ENCODE results near the gene GRM4.

Gene GRM4

GRCh38 chr6:34064675-34065074 lies 81.2 kb downstream of the GRM4 start:
- no peak for DNase-seq (ENCODE audit: low read depth, low spot score)

DNA sequence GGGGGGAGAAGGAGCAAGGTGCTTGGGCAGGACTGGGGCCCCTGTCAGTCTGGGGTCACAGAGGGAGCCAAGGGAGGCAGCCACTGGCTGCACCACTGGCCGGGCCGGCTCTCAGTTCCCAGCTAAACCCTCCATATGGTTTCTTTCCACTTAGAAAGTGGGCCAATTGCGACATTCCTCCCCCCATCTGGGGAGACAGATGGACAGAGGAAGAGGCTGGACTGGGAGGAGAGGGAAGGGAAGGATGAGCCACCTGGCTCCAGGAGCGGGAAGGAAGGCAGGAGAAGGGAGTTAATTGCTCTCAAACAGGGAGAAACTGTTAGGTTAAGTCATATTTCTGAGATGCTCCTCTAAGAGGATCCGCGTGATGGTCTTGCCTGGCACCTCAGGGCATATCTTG lies 82.2 kb downstream of the GRM4 start:
- no peak for DNase-seq (ENCODE audit: low read depth, low spot score)

DNA sequence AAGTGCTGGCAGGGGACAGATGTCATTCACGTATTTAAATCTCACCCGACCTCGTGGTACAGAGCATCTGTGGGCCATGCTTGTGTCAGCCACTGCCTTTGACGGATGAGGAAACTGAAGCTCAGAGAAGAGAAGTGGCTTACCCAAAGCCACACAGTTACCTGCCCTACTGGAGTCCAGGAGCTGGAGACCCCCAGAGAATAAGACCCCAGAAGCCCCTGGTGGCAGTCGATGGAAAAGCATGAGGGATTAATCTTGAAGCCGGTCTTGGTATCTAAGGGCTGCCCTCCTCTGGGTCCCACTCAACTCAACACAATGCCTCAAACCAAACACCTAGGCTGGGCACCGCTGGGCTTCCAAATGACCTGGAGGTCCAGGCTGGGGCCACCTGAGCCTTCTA lies 83.1 kb downstream of the GRM4 start:
- no peak for DNase-seq (ENCODE audit: low read depth, low spot score)

DNA sequence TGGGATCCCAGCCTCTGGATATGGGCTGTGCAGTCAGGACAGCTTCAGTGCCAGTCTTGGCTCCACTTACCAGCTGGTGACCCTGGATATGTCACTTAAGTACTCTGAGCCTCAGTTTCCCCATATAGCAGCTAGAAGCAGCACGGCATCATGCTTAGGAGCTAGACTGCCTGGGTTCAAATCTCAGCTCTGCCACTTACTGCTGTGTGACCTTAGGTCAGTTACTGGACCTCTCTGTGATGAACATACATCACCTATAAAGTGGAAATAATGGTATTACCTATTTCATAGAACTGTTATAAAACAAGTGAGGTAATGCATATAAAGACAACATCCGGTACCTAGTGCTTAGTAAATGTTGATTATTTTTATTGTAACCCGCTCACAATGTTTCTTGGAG lies 83.7 kb downstream of the GRM4 start:
- no peak for DNase-seq (ENCODE audit: low read depth, low spot score)

DNA sequence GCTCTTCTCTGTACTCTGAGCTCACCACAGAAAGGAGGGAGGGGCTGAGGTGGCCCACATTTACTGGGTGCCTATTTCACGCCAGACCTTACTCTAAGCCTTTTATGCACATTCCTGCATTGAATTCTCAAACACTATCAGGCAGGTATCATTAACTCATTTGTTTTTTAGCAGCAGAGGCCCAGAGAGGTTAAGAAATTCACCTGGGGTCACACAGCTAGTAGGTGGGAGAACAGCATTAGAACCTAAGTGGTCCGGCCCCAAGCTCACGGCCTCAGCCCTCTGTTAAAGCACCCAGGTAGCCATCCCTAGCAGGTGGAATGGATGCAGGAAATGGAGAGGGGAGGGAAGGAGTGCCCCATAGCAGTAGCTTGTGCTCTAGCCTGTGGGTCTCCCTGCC lies 84.5 kb downstream of the GRM4 start:
- no peak for DNase-seq (ENCODE audit: low read depth, low spot score)

- no peak for DNase-seq (ENCODE audit: low read depth, low spot score)
These were observed 86.0 kb downstream of the GRM4 start for GRCh38 chr6:34059914-34060313.

GRCh38 chr6:34059136-34059731 lies 86.7 kb downstream of the GRM4 start:
- DNase-seq (ENCODE audit: low read depth, low spot score), result no peak

- DNase-seq (ENCODE audit: low read depth, low spot score), result no peak
These were observed 88.1 kb downstream of the GRM4 start for GRCh38 chr6:34057790-34058189.

DNA sequence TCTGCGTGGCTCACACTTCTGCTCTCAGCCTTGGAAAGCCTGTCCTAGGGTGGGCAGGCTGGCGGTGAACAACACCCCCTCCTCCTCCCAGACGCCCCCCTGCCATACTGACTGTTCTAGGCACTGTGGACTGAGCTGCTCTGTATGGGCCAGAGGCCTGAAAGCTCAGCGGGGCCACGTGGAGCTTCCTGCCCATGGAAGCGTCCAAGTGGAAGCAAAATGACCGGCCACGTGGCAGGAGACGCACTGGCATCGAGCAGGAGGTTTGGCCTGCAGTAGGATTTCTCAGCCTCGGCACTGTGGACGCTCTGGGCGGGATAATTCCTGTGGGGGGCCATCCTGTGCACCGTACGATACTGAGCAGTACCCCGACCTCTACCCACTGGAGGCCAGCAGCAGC lies 88.7 kb downstream of the GRM4 start:
- DNase-seq (ENCODE audit: low read depth, low spot score), result no peak

GRCh38 chr6:34056305-34057108 lies 89.4 kb downstream of the GRM4 start:
- peak; percentile 24 for DNase-seq (ENCODE audit: low read depth, low spot score)

- DNase-seq (ENCODE audit: low read depth, low spot score), result no peak
These were observed 90.5 kb downstream of the GRM4 start for GRCh38 chr6:34055223-34055933.

DNA sequence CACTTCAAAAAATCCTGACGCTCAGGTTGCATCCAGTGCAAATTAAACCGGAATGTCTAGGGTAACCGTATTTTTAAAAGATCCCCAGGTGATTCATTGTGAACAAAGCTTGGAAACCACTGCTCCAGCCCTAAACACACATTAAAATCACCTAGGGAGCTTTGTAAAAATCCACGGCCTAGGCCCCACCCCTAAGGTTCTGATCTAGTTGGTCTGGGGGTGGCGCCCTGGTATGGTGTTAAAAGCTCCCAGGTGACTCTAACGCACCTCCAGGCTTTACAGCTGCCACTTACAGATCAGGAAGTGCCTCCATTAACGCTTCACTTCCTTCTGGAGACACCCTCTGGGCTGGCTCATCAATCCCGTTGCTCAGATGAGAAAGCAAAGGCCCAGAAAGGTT lies 92.2 kb downstream of the GRM4 start:
- no peak for DNase-seq (ENCODE audit: low read depth, low spot score)

DNA sequence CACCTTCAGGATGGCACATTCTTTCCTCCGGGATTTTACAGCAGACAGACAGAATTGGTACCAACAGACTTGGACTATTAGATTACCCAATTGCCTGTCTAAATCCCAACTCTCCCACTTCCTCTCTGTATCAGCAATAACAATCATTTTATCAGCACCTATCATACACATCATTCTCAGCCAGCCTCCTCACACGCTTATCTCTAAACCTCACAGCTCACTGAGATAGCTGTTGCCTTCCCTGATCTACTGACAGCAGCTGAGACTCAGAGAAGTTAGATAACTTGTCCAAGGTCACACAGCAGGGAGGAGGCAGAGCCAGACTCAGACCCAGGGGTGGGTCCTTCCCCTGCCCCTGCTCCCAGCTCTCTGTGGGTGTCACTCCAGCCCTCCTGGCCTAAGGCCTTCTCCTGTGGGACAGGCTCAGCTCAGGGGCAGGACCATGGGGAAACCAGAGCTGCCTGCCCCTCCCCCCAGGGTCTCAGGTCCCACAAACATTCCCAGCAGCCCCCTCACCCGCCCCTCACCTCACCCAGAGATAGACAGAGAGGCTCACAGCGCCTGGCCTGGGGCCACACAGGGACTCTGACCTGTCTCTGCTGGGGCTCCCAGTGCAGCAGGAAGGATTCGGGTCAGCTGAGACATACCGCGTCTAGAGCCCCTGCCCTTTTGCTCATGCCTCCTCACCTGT lies 92.8 kb downstream of the GRM4 start:
- DNase-seq (ENCODE audit: low read depth, low spot score), result no peak

- DNase-seq (ENCODE audit: low read depth, low spot score), result no peak
These were observed 93.6 kb downstream of the GRM4 start for GRCh38 chr6:34052071-34052825.

GRCh38 chr6:34051331-34051919 lies 94.5 kb downstream of the GRM4 start:
- DNase-seq (ENCODE audit: low read depth, low spot score), result no peak

DNA sequence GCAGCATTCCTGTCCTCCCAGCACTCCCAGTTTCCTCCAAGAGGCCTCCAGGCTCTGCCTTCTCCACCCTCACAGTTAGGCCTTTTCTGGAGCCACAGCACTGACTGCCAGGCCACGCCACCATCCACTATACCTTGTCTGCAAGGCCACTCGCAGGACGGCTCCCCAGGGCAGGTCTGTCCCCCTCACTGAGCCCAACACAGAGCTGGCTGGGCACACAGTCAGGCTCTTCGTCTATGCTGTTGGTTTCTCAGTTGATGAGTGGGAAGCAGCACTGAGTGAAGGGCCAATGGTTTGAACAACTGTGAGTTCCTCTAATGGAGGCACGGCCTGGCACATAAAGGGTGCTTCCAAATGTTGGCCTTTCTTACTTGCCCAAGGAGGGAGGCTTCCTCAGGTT lies 95.2 kb downstream of the GRM4 start:
- DNase-seq (ENCODE audit: low read depth, low spot score), result no peak

DNA sequence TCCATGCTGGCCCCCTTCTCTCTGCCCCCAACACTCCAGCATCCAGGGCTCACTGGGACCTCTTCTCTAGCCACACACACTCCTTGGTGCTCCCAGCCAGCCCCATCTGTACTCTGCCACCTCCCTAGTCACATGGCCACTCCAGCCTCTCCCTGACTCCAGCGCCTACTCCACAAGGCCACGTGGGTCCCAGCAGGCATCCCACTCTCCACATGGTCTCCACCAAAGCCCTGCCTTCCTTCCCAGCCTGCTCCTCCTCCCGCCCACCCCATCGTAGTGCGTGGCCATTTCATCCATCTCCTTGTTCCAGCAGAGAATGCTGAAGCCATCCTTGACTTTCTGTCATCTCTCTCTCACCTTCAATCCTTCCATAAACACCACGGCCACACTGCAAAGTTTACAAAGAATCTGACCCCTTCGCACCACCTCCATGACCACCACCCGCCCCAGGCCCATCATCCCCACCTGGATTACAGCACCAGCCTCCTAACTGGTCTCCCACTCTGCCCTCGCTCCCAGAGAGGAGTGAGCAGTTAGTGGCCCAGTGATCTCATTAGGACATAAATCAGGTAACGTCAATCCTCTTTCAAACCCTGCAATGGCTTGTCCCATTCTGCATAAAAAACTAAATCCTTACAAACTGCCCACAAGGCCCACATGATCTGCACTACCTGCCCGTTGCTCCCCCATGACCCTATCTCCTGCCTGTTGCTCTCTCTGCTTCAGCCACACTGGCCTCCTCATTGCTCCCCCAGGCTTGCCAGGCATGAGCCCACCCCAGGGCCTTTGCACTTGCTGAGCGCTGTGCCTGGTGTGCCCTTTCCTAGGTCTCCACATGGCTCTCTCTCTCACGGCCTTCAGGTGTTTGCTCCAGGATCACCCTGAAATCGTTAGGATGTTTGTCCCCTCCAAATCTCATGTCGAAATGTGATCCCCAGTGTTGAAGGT lies 96.2 kb downstream of the GRM4 start:
- DNase-seq (ENCODE audit: low read depth, low spot score), result no peak

GRCh38 chr6:34047913-34048867 lies 97.7 kb downstream of the GRM4 start:
- DNase-seq (ENCODE audit: low read depth, low spot score), result no peak

GRCh38 chr6:34046617-34047016 lies 99.3 kb downstream of the GRM4 start:
- DNase-seq (ENCODE audit: low read depth, low spot score), result no peak
